ENCODE data around the gene RHBDF1. TPM values are rescaled to one million over a fixed set of nuclear protein-coding genes. Genes with fewer than 3 reads are reported as not detected.

RHBDF1 gene
- total RNA-seq, 1 experiment from 2014 or later = 5.8 TPM

- Histone ChIP-seq H3K27me3 (replicated peaks; ENCODE audit: insufficient read depth, low read depth, low read length, poor library complexity) (no peaks in the 10 kb centered on the region), H3K27ac (ENCODE audit: low read depth, low read length, poor library complexity, severe bottlenecking) (no peak overlapping the region), H3K4me3 (ENCODE audit: low read depth, low read length, poor library complexity, severe bottlenecking) (no peak overlapping the region), H3K4me1 (ENCODE audit: insufficient read depth, low read length, poor library complexity, severe bottlenecking) (peaks cover 7% of the 10 kb centered on the region), H3K36me3 (ENCODE audit: insufficient read depth, low read length, poor library complexity, severe bottlenecking) (peaks cover 24% of the 10 kb centered on the region), H3K9me3 (ENCODE audit: low read depth, low read length, poor library complexity, severe bottlenecking) (no peaks in the 10 kb centered on the region)
- DNase-seq (ENCODE audit: low spot score) = no peak
- no peak for TF ChIP-seq EZH2 (IDR thresholded peaks at IDR 0.05; ENCODE audit: borderline replicate concordance, low read depth, low read length, poor library complexity, severe bottlenecking)
- TF ChIP-seq CTCF (conservative IDR thresholded peaks at IDR 0.05; ENCODE audit: low read depth, low read length) = no peak
- no TSS peak for BruUV-seq (replicated peaks)
- intact Hi-C loops (cut with micrococcal nuclease; ENCODE audit: unreplicated experiment) = no loop called here
- POLR2A ChIA-PET (ENCODE audit: low non-redundant PET) = no interaction called here
- CTCF ChIA-PET = interaction anchor here (1.6 kb wide), 1 partner anchor 51 kb away, joined by 3 read pairs; no protein-coding TSS in a partner anchor
Measured at GRCh38 chr16:55571-56136, 16.8 kb downstream of the RHBDF1 start.

GRCh38 chr16:54237-54581, 18.2 kb downstream of the RHBDF1 start:
- peak overlapping the region; percentile 67 for H3K4me3 ChIP-seq (ENCODE audit: low read depth, low read length, poor library complexity, severe bottlenecking)
- DNase-seq (ENCODE audit: low spot score) = no peak
- peaks cover 32% of the 10 kb centered on the region for H3K36me3 ChIP-seq (ENCODE audit: insufficient read depth, low read length, poor library complexity, severe bottlenecking)
- BruUV-seq (replicated peaks) = TSS peak; percentile 57
- TF ChIP-seq CTCF (conservative IDR thresholded peaks at IDR 0.05; ENCODE audit: low read depth, low read length) (no peak), EZH2 (IDR thresholded peaks at IDR 0.05; ENCODE audit: borderline replicate concordance, low read depth, low read length, poor library complexity, severe bottlenecking) (no peak)
- H3K27me3 ChIP-seq (replicated peaks; ENCODE audit: insufficient read depth, low read depth, low read length, poor library complexity) = no peaks in the 10 kb centered on the region
- intact Hi-C loops (cut with micrococcal nuclease; ENCODE audit: unreplicated experiment) = no loop called here
- H3K4me1 ChIP-seq (ENCODE audit: insufficient read depth, low read length, poor library complexity, severe bottlenecking) = peaks cover 7% of the 10 kb centered on the region
- no peaks in the 10 kb centered on the region for H3K9me3 ChIP-seq (ENCODE audit: low read depth, low read length, poor library complexity, severe bottlenecking)
- peak overlapping the region; percentile 74 for H3K27ac ChIP-seq (ENCODE audit: low read depth, low read length, poor library complexity, severe bottlenecking)
- ChIA-PET POLR2A (ENCODE audit: low non-redundant PET) (no interaction called here), CTCF (no interaction called here)

- DNase-seq (ENCODE audit: low spot score) = peak; percentile 99
- Histone ChIP-seq H3K36me3 (ENCODE audit: insufficient read depth, low read length, poor library complexity, severe bottlenecking) (peaks cover 32% of the 10 kb centered on the region), H3K9me3 (ENCODE audit: low read depth, low read length, poor library complexity, severe bottlenecking) (no peaks in the 10 kb centered on the region), H3K27ac (ENCODE audit: low read depth, low read length, poor library complexity, severe bottlenecking) (peak within 1 kb of the TSS; percentile 74), H3K4me1 (ENCODE audit: insufficient read depth, low read length, poor library complexity, severe bottlenecking) (peaks cover 7% of the 10 kb centered on the region), H3K4me3 (ENCODE audit: low read depth, low read length, poor library complexity, severe bottlenecking) (peak within 1 kb of the TSS; percentile 67), H3K27me3 (replicated peaks; ENCODE audit: insufficient read depth, low read depth, low read length, poor library complexity) (no peaks in the 10 kb centered on the region)
- CTCF ChIA-PET = interaction anchor here (0.8 to 1.0 kb wide), 2 partner anchors 12 to 18 kb away, joined by 3 to 4 read pairs; partner anchors contain the start of gene RHBDF1
- TF ChIP-seq CTCF (conservative IDR thresholded peaks at IDR 0.05; ENCODE audit: low read depth, low read length) (no peak), EZH2 (IDR thresholded peaks at IDR 0.05; ENCODE audit: borderline replicate concordance, low read depth, low read length, poor library complexity, severe bottlenecking) (no peak)
- BruUV-seq (replicated peaks) = no TSS peak
- intact Hi-C loops (cut with micrococcal nuclease; ENCODE audit: unreplicated experiment) = no loop called here
- POLR2A ChIA-PET (ENCODE audit: low non-redundant PET) = no interaction called here
Measured at GRCh38 chr16:53346-54236, 18.8 kb downstream of the RHBDF1 start, which contains the start of the genes POLR3K and SNRNP25. Gene POLR3K (minus strand): TSS chr16:53608. CDS start chr16:53586, 22 bp downstream. Gene SNRNP25 (plus strand): TSS chr16:53828. CDS start chr16:54017, 189 bp downstream.
